Measurements from ENCODE around the gene C5orf58.

Gene C5orf58

DNA sequence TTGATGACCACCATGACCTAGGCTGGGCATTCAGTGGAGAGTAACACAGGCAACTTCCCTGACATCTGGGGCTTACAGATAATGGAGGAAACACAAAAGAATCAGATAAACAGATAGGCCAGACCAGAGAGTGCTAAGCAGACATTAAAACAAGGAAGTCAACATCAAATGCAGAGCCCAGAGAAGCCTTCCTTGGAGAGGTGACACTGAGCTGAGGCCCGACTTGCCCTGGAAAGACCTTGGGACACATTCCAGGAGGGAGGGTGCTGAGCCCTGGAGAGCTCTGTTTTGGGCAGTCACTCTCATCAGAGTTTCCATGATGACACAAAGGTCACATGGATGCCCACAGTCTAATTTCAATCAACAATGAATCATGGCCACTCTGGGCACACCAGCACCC is 31.9 kb upstream of the C5orf58 start:
- Histone ChIP-seq H3K27ac (no peak overlapping the region), H3K9me3 (ENCODE audit: low read depth, low read length) (no peaks in the 10 kb centered on the region), H3K36me3 (ENCODE audit: insufficient read depth, low read length) (no peaks in the 10 kb centered on the region), H3K9ac (ENCODE audit: insufficient read length) (no peak overlapping the region), H3K4me3 (no peak overlapping the region)
- TF ChIP-seq FOXP2 (optimal IDR thresholded peaks at IDR 0.05; ENCODE audit: control extremely low read depth, extremely low read length, insufficient read depth) (no peak), POLR2AphosphoS5 (IDR thresholded peaks at IDR 0.05; ENCODE audit: borderline replicate concordance, low read depth, low read length) (no peak), EZH2 (IDR thresholded peaks at IDR 0.05) (no peak)
- DNase-seq (ENCODE audit: low read depth, low spot score) = no peak

DNA sequence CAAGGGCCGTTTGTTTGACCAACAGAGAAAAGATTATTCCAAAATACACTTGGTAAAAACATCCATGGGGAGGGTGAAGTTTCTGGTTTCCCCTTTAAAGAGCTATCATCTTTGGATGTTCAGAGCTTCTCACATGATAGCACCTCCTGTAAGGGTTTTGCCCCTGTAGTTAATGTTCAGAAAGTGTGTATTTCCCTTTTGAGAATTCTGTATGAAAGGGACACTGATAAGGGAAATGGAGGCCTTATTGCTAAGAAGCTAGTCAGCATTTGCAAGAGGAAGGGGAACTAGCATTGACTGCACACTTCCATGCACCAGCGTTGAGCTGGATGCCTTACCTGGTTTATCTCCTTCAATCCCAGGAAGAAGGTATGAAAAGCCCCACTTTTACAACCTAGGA is 31.5 kb upstream of the C5orf58 start:
- TF ChIP-seq EZH2 (IDR thresholded peaks at IDR 0.05) = no peak
- no peak for TF ChIP-seq POLR2AphosphoS5 (IDR thresholded peaks at IDR 0.05; ENCODE audit: borderline replicate concordance, low read depth, low read length)
- TF ChIP-seq FOXP2 (optimal IDR thresholded peaks at IDR 0.05; ENCODE audit: control extremely low read depth, extremely low read length, insufficient read depth) = no peak
- DNase-seq (ENCODE audit: low read depth, low spot score) = no peak
- Histone ChIP-seq H3K27ac (no peak overlapping the region), H3K9ac (ENCODE audit: insufficient read length) (no peak overlapping the region), H3K4me3 (no peak overlapping the region), H3K9me3 (ENCODE audit: low read depth, low read length) (no peaks in the 10 kb centered on the region), H3K36me3 (ENCODE audit: insufficient read depth, low read length) (no peaks in the 10 kb centered on the region)

DNA sequence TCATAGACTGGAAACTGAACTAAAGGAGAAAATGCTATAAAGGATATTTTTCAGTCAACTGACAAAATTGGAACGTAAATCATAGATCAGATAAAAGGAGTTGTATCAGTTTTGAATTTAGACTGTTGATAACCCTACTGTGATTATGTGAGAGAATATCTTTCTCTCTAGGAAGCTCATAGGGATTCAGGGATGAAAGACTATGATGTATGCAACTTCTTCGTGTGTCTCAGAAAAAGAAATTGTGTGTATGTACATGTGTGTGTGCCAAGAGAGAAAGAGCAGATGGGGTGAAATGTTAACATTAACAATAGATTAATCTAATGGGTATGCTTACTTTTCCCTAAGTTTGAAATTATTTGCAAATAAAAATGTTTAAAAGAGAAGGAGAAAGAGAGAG is 30.7 kb upstream of the C5orf58 start:
- Histone ChIP-seq H3K36me3 (ENCODE audit: insufficient read depth, low read length) (no peaks in the 10 kb centered on the region), H3K27ac (no peak overlapping the region), H3K9me3 (ENCODE audit: low read depth, low read length) (no peaks in the 10 kb centered on the region), H3K4me3 (no peak overlapping the region), H3K9ac (ENCODE audit: insufficient read length) (no peak overlapping the region)
- no peak for DNase-seq (ENCODE audit: low read depth, low spot score)
- no peak for TF ChIP-seq FOXP2 (optimal IDR thresholded peaks at IDR 0.05; ENCODE audit: control extremely low read depth, extremely low read length, insufficient read depth)
- no peak for TF ChIP-seq POLR2AphosphoS5 (IDR thresholded peaks at IDR 0.05; ENCODE audit: borderline replicate concordance, low read depth, low read length)
- no peak for TF ChIP-seq EZH2 (IDR thresholded peaks at IDR 0.05)

DNA sequence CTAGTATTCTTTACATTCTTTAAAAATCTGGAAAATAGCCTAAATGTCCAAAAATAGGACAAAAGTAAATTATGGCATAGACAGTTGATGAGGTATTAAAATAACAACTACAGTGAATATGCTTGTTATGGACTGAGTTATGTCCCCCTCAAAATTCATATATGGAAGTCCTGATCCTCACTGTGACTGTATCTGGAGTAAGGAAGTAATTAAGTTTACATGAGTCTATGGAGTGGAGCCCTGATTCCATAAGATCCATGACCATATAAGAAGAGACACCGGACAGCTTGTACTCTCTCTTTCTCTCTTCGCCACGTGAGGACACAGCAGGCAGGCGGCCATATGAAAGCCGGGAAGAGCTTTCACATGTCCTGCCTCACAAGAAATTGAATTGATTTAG is 28.6 kb upstream of the C5orf58 start:
- H3K36me3 ChIP-seq (ENCODE audit: insufficient read depth, low read length) = no peaks in the 10 kb centered on the region
- H3K4me3 ChIP-seq = no peak overlapping the region
- TF ChIP-seq POLR2AphosphoS5 (IDR thresholded peaks at IDR 0.05; ENCODE audit: borderline replicate concordance, low read depth, low read length) (no peak), FOXP2 (optimal IDR thresholded peaks at IDR 0.05; ENCODE audit: control extremely low read depth, extremely low read length, insufficient read depth) (no peak), EZH2 (IDR thresholded peaks at IDR 0.05) (no peak)
- no peak for DNase-seq (ENCODE audit: low read depth, low spot score)
- no peaks in the 10 kb centered on the region for H3K9me3 ChIP-seq (ENCODE audit: low read depth, low read length)
- no peak overlapping the region for H3K27ac ChIP-seq
- H3K9ac ChIP-seq (ENCODE audit: insufficient read length) = no peak overlapping the region

DNA sequence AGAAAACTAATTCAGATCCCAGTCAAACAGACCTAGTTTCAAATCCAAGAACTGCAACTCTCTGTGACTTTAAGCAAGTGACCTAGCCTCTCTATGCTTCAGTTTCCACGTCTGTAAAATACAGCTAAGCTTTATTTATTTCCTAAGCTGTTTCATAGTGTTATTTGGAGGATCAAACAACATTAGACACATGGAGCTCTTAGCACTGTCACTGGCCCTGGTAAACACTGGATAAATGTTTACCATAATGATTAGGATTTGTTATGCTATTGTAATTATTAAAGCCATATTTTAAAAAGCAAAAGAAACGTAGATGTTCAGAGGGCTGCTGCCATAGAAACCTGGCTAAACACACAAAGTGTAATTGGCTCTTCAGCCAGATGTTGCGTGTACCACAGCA is 26.6 kb upstream of the C5orf58 start:
- no peak overlapping the region for H3K9ac ChIP-seq (ENCODE audit: insufficient read length)
- no peak overlapping the region for H3K27ac ChIP-seq
- no peak overlapping the region for H3K4me3 ChIP-seq
- H3K36me3 ChIP-seq (ENCODE audit: insufficient read depth, low read length) = no peaks in the 10 kb centered on the region
- no peak for DNase-seq (ENCODE audit: low read depth, low spot score)
- no peaks in the 10 kb centered on the region for H3K9me3 ChIP-seq (ENCODE audit: low read depth, low read length)
- TF ChIP-seq FOXP2 (optimal IDR thresholded peaks at IDR 0.05; ENCODE audit: control extremely low read depth, extremely low read length, insufficient read depth) = no peak
- TF ChIP-seq POLR2AphosphoS5 (IDR thresholded peaks at IDR 0.05; ENCODE audit: borderline replicate concordance, low read depth, low read length) = no peak
- TF ChIP-seq EZH2 (IDR thresholded peaks at IDR 0.05) = no peak

DNA sequence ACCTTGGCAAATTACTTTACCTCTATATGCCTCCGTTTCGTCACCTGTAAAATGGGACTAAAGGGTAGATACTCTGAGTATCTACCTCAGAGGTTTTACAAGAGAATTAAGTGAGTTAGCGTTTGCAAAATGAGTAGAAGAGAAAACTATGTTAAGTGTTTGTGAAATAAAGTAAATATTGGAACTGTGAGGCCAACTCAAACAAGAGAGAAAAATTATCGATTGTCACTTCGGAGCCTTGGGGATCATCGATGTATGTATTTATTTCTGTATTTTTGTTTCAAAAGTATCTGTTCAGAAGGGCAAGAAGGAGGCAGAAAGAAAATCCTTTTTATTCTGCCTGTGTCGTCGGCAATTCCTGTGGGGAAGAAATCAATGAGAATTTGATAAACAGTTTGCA is 25.8 kb upstream of the C5orf58 start:
- H3K9me3 ChIP-seq (ENCODE audit: low read depth, low read length) = no peaks in the 10 kb centered on the region
- no peak for TF ChIP-seq FOXP2 (optimal IDR thresholded peaks at IDR 0.05; ENCODE audit: control extremely low read depth, extremely low read length, insufficient read depth)
- no peak for TF ChIP-seq EZH2 (IDR thresholded peaks at IDR 0.05)
- TF ChIP-seq POLR2AphosphoS5 (IDR thresholded peaks at IDR 0.05; ENCODE audit: borderline replicate concordance, low read depth, low read length) = no peak

DNA sequence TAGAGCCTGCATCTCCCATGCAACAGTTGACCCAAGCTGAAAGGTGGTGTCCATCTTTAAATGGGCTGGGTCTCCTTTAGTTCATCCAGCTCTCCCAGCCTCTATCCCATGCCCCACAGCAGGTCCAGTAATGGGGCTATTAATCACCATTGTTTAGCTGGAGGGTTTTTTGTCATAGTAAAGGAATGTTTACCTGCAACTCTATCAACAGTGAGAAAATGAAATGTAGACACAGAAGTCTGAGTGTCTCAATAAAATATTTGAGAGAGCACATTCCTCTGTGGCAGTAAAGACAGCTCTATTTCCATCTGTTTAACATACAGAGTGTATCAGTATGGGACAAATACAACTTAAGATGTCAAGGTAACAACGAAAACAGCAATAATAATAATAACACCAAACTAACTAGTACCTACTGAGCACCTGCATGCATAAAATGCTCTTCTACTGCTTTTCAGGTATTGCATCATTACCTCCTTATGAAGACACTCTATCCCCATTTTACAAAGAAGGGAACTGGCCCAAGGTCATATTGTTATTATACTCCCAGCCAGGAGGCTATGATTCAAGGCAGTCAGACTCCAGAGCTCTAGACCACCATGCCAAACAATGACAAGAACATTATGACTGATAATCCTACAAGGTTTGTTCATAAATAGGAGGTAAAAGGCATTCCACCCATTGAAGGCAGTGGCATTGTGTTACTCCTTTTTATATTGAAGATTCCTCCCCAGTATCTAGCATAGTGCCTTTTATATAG is 21.0 kb upstream of the C5orf58 start:
- Histone ChIP-seq H3K4me3 (no peak overlapping the region), H3K9ac (ENCODE audit: insufficient read length) (no peak overlapping the region), H3K9me3 (ENCODE audit: low read depth, low read length) (no peaks in the 10 kb centered on the region), H3K36me3 (ENCODE audit: insufficient read depth, low read length) (no peaks in the 10 kb centered on the region), H3K27ac (no peak overlapping the region)
- DNase-seq (ENCODE audit: low read depth, low spot score) = no peak
- TF ChIP-seq POLR2AphosphoS5 (IDR thresholded peaks at IDR 0.05; ENCODE audit: borderline replicate concordance, low read depth, low read length) (no peak), EZH2 (IDR thresholded peaks at IDR 0.05) (no peak), FOXP2 (optimal IDR thresholded peaks at IDR 0.05; ENCODE audit: control extremely low read depth, extremely low read length, insufficient read depth) (no peak)

More for the DNA sequence above, 25.8 kb upstream of the C5orf58 start:
- DNase-seq (ENCODE audit: low read depth, low spot score) = no peak
- Histone ChIP-seq H3K27ac (no peak overlapping the region), H3K36me3 (ENCODE audit: insufficient read depth, low read length) (no peaks in the 10 kb centered on the region), H3K4me3 (no peak overlapping the region), H3K9ac (ENCODE audit: insufficient read length) (no peak overlapping the region)

DNA sequence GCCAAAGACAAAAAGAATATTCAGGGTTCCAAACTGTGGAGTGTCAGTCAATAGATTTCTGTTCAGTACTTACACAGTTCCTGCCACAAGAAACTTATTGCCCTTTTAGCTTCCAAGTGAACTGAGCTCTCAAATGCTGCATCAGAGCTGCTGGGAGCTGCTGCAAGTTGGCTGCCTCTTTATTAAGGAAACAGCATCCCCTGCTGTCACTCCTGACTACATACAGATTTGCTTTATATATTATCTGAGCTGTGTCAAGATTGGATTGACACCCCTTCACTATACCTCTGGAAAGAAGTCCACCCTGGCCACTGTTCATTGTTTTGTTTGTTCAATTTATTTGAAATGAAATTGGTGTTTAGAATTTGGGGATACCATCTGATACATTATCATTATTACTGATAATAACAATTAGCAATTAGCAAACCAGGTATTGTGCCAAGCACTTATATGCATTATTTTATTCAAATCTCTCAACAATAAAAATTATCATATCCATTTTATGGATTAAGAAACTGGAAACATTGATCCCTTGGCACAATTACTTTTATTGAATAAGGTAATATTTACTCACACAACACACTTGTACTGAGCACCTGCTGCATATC is 16.4 kb upstream of the C5orf58 start:
- Histone ChIP-seq H3K9me3 (ENCODE audit: low read depth, low read length) (no peaks in the 10 kb centered on the region), H3K4me3 (no peak overlapping the region), H3K9ac (ENCODE audit: insufficient read length) (no peak overlapping the region), H3K36me3 (ENCODE audit: insufficient read depth, low read length) (no peaks in the 10 kb centered on the region), H3K27ac (no peak overlapping the region)
- TF ChIP-seq FOXP2 (optimal IDR thresholded peaks at IDR 0.05; ENCODE audit: control extremely low read depth, extremely low read length, insufficient read depth) (no peak), EZH2 (IDR thresholded peaks at IDR 0.05) (no peak), POLR2AphosphoS5 (IDR thresholded peaks at IDR 0.05; ENCODE audit: borderline replicate concordance, low read depth, low read length) (no peak)
- DNase-seq (ENCODE audit: low read depth, low spot score) = peak; percentile 1

Measured in SK-N-MC (cell line).